Measurements from ENCODE around the gene TEX35.

DNA sequence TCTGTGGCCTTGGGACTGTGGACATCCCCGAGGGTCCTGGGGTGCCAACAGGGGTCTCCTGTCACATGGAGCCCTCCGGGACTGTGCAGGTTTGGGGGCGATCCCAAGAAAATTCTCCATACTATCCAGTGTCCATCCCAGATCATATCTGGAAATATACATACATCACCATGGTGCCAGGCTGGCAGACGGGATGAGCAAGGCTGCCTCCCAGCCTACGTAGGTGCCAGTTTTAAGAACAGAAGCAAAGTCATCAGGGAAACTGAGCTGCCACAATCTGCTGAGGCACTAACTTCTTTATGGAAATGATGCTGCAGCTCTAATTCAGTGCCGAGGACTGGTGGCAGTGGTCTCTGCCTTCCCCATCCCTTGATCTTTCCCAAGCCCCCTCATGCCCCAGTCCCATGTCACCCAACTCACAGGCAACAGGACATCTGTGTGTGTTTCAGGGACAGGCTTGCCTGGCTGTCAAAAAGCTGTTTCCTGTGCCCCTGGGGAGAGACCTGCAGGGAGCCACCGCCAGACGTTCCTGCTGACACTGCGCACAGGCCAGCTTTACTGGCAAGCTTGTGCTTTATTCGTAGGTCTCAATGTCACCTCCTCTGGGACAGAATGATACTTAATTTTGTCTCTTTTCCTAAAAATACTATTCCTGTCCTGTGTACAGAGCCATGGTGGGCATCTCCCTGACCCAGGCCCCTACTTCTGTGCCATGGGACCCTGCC lies 15.5 kb downstream of the TEX35 start:
- TF ChIP-seq, protein P1, sequence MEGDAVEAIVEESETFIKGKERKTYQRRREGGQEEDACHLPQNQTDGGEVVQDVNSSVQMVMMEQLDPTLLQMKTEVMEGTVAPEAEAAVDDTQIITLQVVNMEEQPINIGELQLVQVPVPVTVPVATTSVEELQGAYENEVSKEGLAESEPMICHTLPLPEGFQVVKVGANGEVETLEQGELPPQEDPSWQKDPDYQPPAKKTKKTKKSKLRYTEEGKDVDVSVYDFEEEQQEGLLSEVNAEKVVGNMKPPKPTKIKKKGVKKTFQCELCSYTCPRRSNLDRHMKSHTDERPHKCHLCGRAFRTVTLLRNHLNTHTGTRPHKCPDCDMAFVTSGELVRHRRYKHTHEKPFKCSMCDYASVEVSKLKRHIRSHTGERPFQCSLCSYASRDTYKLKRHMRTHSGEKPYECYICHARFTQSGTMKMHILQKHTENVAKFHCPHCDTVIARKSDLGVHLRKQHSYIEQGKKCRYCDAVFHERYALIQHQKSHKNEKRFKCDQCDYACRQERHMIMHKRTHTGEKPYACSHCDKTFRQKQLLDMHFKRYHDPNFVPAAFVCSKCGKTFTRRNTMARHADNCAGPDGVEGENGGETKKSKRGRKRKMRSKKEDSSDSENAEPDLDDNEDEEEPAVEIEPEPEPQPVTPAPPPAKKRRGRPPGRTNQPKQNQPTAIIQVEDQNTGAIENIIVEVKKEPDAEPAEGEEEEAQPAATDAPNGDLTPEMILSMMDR (conservative IDR thresholded peaks at IDR 0.05; ENCODE audit: low read depth, low read length): no peak
- no peak for TF ChIP-seq EZH2phosphoT487 (IDR thresholded peaks at IDR 0.05; ENCODE audit: borderline replicate concordance, low read length)
- no peak for TF ChIP-seq EZH2 (IDR thresholded peaks at IDR 0.05; ENCODE audit: low read length, unreplicated experiment)

All from PC-3 (cell line).